ENCODE measurements around the gene FMR1NB.

DNA sequence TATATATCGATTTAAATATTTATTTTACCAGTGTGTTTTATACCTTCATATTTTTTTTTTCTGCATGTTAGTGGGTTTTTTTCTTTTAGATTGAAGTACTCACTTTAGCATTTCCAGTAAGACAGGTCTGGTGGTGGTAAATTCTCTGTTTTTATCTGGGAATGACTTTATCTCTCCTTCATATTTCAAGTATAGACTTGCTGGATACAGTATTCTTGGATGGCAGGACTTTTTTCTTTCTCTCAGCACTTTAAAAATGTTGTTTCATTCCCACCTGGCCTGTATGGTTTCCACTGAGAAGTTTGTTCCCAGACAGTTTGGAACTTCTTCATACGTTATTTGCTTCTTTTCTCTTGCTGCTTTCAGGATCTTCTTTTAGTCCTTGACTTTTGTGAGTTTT lies 86.1 kb downstream of the FMR1NB start:
- TF ChIP-seq, protein P1, sequence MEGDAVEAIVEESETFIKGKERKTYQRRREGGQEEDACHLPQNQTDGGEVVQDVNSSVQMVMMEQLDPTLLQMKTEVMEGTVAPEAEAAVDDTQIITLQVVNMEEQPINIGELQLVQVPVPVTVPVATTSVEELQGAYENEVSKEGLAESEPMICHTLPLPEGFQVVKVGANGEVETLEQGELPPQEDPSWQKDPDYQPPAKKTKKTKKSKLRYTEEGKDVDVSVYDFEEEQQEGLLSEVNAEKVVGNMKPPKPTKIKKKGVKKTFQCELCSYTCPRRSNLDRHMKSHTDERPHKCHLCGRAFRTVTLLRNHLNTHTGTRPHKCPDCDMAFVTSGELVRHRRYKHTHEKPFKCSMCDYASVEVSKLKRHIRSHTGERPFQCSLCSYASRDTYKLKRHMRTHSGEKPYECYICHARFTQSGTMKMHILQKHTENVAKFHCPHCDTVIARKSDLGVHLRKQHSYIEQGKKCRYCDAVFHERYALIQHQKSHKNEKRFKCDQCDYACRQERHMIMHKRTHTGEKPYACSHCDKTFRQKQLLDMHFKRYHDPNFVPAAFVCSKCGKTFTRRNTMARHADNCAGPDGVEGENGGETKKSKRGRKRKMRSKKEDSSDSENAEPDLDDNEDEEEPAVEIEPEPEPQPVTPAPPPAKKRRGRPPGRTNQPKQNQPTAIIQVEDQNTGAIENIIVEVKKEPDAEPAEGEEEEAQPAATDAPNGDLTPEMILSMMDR (conservative IDR thresholded peaks at IDR 0.05; ENCODE audit: low read depth, low read length), result no peak
- no peak for TF ChIP-seq EZH2 (IDR thresholded peaks at IDR 0.05; ENCODE audit: borderline replicate concordance, low read depth, low read length, poor library complexity, severe bottlenecking)

Data from A673 (cell line).